Measurements from ENCODE around the gene PROK1.
"Not testable (repeated sequence)": the region's sequence is repeated elsewhere in the genome, so short reads cannot be mapped to it uniquely, and the experiment has no call there.

Gene PROK1

GRCh38 chr1:110434946-110435345, 16.0 kb upstream of the PROK1 start:
- no peak for FAIRE-seq

- FAIRE-seq: no peak
These were observed 14.3 kb upstream of the PROK1 start for GRCh38 chr1:110436635-110437034.

- FAIRE-seq: not testable (repeated sequence)
These were observed 13.2 kb upstream of the PROK1 start for GRCh38 chr1:110437645-110438299.

- FAIRE-seq: no peak
These were observed 12.1 kb upstream of the PROK1 start for GRCh38 chr1:110438893-110439292.

- not testable (repeated sequence) for FAIRE-seq
These were observed 11.1 kb upstream of the PROK1 start for GRCh38 chr1:110439873-110440272.

GRCh38 chr1:110440877-110441276, 10.1 kb upstream of the PROK1 start:
- no peak for FAIRE-seq

- no peak for FAIRE-seq
These were observed 9.1 kb upstream of the PROK1 start for GRCh38 chr1:110441888-110442287.

GRCh38 chr1:110443451-110443850, 7.5 kb upstream of the PROK1 start:
- FAIRE-seq: no peak

GRCh38 chr1:110444561-110444960, 6.4 kb upstream of the PROK1 start:
- FAIRE-seq: no peak

GRCh38 chr1:110449661-110450651, 993 bp upstream of the PROK1 start:
- no peak for FAIRE-seq

- no peak for FAIRE-seq
These were observed 1.4 kb downstream of the PROK1 start for GRCh38 chr1:110452330-110452729.

- FAIRE-seq: no peak
These were observed 2.9 kb downstream of the PROK1 start for GRCh38 chr1:110453829-110454228.

GRCh38 chr1:110454328-110454727, 3.4 kb downstream of the PROK1 start:
- no peak for FAIRE-seq

- FAIRE-seq: no peak
These were observed 4.2 kb downstream of the PROK1 start for GRCh38 chr1:110455151-110455550.

GRCh38 chr1:110457206-110457605, 6.3 kb downstream of the PROK1 start:
- no peak for FAIRE-seq

GRCh38 chr1:110460253-110461220, 9.6 kb downstream of the PROK1 start:
- no peak for FAIRE-seq

GRCh38 chr1:110462093-110462492, 11.1 kb downstream of the PROK1 start:
- FAIRE-seq: no peak

GRCh38 chr1:110462964-110463363, 12.0 kb downstream of the PROK1 start:
- FAIRE-seq: no peak

- no peak for FAIRE-seq
These were observed 12.8 kb downstream of the PROK1 start for GRCh38 chr1:110463725-110464124.

- FAIRE-seq: no peak
These were observed 13.4 kb downstream of the PROK1 start for GRCh38 chr1:110464340-110464739.

- FAIRE-seq: no peak
These were observed 14.3 kb downstream of the PROK1 start for GRCh38 chr1:110465038-110465813.

- FAIRE-seq: no peak
These were observed 14.9 kb downstream of the PROK1 start for GRCh38 chr1:110465814-110466380.
